Central memory CD4-positive, alpha-beta T cell (primary cell): ENCODE results near the gene NIPAL4.

ENCODE experiments used
- DNase-seq: peaks from one replicate; pipeline ENCODE4 v3.0.0; 2022

The NIPAL4 gene

GRCh38 chr5:157518963-157519362 is 59.0 kb downstream of the NIPAL4 start:
- DNase-seq, result no peak

DNA sequence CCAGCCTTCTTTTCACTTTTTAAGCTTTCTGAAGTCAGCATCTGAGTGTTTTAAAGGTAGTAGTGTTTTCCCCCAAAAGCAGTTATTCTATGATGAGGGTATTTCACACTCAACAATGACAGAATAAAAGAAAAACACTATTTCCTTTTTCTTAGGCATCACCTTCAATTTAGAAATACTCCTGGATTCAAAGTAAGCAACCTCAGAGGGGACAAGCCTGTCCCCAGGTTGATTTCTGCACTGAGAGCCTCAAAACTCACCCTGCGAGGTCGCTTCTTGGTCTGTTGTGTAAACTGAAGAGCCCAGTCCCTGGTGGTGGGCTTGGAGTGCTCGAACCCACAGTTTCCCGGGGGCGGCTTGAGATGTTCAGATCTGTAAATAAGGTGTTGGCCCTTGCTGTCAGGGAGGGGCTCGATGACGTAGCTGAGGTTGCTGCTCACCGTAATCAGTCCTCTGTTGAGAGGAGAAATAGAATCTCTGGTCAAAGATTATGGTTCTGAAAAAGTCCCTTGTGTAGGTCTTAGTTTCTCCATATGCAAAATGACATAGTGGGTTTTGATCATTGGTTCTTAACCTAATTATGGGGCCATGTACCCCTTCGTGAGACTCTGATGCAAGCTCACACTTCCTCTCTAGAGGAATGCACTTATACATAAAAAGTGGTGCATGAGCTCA is 59.7 kb downstream of the NIPAL4 start:
- peak; percentile 14 for DNase-seq

GRCh38 chr5:157520911-157521703 is 61.1 kb downstream of the NIPAL4 start:
- DNase-seq, result no peak

GRCh38 chr5:157521704-157522029 is 61.7 kb downstream of the NIPAL4 start:
- no peak for DNase-seq

DNA sequence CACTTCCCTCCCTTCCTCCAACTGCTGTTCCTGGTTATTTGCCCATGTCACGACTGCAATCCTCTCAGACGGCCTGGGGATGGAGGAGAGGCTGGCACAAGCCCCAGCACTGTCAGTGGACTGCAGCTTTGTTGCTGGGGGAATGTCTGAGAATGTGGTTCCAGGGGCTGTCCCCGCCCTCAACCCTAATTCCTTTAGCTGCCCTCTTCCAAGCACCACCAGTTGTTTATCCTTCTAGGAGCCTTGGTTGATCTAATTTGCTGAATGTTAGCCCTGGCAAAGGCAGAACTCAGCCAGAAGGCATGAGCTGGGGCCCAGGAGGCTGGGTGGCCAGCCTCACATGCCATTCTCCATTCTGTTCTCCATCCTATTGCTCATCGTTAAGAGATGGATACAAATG is 64.0 kb downstream of the NIPAL4 start:
- DNase-seq, result no peak
